Measurements from ENCODE around the gene KLHL33.

DNA sequence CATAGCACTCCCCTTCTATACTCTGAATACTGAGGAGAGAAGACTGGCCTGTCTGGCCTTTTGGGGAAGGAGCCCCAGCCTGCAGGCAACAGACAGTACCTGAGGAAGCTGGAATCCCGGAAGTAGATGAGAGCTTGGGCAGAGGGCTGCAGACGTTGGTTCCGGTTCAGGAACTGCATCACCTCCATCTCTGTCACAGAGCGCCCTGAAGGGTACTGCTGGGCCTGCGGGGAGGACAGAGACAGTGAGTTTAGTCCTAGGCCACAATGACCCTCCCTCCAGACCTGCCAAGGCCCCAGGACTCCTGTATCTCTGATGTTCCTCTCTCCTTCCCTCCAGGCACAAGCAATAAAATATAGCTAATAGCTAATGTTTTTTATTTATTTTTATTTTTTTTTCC lies 51.1 kb downstream of the KLHL33 start:
- TF ChIP-seq, protein P1, sequence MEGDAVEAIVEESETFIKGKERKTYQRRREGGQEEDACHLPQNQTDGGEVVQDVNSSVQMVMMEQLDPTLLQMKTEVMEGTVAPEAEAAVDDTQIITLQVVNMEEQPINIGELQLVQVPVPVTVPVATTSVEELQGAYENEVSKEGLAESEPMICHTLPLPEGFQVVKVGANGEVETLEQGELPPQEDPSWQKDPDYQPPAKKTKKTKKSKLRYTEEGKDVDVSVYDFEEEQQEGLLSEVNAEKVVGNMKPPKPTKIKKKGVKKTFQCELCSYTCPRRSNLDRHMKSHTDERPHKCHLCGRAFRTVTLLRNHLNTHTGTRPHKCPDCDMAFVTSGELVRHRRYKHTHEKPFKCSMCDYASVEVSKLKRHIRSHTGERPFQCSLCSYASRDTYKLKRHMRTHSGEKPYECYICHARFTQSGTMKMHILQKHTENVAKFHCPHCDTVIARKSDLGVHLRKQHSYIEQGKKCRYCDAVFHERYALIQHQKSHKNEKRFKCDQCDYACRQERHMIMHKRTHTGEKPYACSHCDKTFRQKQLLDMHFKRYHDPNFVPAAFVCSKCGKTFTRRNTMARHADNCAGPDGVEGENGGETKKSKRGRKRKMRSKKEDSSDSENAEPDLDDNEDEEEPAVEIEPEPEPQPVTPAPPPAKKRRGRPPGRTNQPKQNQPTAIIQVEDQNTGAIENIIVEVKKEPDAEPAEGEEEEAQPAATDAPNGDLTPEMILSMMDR (IDR thresholded peaks at IDR 0.05): no peak
- no peak for TF ChIP-seq EP300 (IDR thresholded peaks at IDR 0.05)
